ENCODE data around the gene SIL1.

DNA sequence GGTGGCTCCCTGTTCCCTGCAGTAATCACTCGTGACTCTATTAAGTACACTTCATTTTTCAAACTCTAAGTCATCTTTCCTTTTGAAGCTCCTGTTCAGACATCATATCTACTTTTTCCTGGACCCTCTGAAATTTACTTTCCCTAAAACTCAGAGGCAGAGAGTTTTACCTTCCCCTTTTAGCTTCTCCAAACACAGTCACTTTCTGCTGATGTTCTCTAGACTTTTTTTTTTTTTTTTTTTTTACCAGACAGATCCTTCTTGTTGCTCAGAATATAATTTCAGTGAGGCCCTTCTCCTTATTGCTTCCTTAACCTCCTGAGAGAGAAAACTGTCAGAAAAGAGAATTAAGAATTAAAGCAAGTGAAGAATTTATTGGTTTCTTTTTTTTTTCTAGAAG, 236.4 kb downstream of the SIL1 start:
- TF ChIP-seq NPAS2 (CRISPR knock-in tag; IDR thresholded peaks at IDR 0.05; ENCODE audit: borderline replicate concordance) (no peak), CEBPB (IDR thresholded peaks at IDR 0.05) (no peak), EP300 (IDR thresholded peaks at IDR 0.05) (no peak), RARB (CRISPR knock-in tag; IDR thresholded peaks at IDR 0.05) (no peak), POLR2A (IDR thresholded peaks at IDR 0.05; ENCODE audit: low read length) (no peak)
- TF ChIP-seq, protein P1, sequence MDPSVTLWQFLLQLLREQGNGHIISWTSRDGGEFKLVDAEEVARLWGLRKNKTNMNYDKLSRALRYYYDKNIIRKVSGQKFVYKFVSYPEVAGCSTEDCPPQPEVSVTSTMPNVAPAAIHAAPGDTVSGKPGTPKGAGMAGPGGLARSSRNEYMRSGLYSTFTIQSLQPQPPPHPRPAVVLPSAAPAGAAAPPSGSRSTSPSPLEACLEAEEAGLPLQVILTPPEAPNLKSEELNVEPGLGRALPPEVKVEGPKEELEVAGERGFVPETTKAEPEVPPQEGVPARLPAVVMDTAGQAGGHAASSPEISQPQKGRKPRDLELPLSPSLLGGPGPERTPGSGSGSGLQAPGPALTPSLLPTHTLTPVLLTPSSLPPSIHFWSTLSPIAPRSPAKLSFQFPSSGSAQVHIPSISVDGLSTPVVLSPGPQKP (IDR thresholded peaks at IDR 0.05; ENCODE audit: low read depth, low read length): no peak
- TF ChIP-seq, protein P2, sequence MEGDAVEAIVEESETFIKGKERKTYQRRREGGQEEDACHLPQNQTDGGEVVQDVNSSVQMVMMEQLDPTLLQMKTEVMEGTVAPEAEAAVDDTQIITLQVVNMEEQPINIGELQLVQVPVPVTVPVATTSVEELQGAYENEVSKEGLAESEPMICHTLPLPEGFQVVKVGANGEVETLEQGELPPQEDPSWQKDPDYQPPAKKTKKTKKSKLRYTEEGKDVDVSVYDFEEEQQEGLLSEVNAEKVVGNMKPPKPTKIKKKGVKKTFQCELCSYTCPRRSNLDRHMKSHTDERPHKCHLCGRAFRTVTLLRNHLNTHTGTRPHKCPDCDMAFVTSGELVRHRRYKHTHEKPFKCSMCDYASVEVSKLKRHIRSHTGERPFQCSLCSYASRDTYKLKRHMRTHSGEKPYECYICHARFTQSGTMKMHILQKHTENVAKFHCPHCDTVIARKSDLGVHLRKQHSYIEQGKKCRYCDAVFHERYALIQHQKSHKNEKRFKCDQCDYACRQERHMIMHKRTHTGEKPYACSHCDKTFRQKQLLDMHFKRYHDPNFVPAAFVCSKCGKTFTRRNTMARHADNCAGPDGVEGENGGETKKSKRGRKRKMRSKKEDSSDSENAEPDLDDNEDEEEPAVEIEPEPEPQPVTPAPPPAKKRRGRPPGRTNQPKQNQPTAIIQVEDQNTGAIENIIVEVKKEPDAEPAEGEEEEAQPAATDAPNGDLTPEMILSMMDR (IDR thresholded peaks at IDR 0.05): no peak

Measured in A549 (cell line).